ENCODE results near the gene GRIA4.

DNA sequence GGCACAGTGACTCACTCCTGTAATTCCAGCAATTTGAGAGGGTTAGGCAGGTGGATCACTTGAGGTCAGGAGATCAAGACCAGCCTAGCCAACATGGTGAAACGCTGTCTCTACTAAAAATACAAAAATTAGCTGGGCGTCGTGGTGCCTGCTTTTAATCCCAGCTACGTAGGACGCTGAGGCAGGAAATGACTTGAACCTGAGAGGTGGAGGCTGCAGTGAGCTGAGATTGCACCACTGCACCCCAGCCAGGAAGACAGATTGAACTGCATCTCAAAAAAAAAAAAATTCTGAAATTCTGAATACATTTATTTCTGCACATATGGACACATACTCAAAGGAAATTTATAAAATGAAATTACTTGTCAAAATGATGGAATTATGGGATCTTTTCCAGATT is 103.2 kb downstream of the GRIA4 start:
- TF ChIP-seq, protein P1, sequence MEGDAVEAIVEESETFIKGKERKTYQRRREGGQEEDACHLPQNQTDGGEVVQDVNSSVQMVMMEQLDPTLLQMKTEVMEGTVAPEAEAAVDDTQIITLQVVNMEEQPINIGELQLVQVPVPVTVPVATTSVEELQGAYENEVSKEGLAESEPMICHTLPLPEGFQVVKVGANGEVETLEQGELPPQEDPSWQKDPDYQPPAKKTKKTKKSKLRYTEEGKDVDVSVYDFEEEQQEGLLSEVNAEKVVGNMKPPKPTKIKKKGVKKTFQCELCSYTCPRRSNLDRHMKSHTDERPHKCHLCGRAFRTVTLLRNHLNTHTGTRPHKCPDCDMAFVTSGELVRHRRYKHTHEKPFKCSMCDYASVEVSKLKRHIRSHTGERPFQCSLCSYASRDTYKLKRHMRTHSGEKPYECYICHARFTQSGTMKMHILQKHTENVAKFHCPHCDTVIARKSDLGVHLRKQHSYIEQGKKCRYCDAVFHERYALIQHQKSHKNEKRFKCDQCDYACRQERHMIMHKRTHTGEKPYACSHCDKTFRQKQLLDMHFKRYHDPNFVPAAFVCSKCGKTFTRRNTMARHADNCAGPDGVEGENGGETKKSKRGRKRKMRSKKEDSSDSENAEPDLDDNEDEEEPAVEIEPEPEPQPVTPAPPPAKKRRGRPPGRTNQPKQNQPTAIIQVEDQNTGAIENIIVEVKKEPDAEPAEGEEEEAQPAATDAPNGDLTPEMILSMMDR (IDR thresholded peaks at IDR 0.05), result no peak
- TF ChIP-seq POLR2A (IDR thresholded peaks at IDR 0.05), result no peak

Measured in uterus (tissue), 2 donors.